ENCODE data around the gene PRIMA1.

DNA sequence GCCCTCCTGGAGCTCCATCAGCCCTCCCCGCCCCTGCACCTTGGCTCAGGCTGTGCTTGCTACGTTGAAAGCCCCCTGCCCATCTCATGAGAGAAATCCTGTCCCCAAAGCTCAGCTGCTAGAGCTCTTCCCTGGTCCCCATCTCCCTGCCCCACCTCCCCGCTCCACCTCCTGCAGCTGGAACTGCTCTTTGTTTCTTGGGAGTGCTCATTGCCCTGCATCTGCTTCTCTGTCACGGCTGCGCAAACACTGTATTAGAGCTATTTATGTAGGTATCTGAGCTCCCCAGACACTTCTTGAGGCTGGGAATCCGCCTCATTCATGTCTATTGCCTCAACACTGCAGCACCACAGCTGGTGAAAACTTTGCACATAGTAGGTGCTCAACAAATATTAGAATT is 32.8 kb upstream of the PRIMA1 start:
- TF ChIP-seq, protein P1, sequence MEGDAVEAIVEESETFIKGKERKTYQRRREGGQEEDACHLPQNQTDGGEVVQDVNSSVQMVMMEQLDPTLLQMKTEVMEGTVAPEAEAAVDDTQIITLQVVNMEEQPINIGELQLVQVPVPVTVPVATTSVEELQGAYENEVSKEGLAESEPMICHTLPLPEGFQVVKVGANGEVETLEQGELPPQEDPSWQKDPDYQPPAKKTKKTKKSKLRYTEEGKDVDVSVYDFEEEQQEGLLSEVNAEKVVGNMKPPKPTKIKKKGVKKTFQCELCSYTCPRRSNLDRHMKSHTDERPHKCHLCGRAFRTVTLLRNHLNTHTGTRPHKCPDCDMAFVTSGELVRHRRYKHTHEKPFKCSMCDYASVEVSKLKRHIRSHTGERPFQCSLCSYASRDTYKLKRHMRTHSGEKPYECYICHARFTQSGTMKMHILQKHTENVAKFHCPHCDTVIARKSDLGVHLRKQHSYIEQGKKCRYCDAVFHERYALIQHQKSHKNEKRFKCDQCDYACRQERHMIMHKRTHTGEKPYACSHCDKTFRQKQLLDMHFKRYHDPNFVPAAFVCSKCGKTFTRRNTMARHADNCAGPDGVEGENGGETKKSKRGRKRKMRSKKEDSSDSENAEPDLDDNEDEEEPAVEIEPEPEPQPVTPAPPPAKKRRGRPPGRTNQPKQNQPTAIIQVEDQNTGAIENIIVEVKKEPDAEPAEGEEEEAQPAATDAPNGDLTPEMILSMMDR (IDR thresholded peaks at IDR 0.05), result no peak
- no peak for TF ChIP-seq POLR2A (IDR thresholded peaks at IDR 0.05)
